ENCODE results near the gene FOXP2.

DNA sequence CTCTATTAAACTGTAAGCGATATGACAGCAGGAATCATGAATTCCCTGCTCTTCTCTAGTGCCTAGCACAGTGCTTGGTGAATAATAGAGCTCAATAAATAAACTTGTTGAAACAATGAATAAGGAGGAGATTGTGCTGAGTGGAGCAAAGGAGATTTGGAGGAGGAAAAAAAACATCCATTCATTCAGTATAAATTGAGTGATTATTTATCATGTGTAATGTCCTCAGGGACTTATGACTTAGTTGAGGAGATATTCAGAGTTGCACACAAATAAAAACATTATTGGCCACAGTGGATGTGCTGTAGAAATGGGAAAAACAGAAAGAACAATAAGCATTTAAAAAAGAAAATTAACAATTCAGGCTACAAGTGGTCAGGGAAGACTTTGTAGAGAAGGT lies 125.7 kb downstream of the FOXP2 start:
- TF ChIP-seq, protein P1, sequence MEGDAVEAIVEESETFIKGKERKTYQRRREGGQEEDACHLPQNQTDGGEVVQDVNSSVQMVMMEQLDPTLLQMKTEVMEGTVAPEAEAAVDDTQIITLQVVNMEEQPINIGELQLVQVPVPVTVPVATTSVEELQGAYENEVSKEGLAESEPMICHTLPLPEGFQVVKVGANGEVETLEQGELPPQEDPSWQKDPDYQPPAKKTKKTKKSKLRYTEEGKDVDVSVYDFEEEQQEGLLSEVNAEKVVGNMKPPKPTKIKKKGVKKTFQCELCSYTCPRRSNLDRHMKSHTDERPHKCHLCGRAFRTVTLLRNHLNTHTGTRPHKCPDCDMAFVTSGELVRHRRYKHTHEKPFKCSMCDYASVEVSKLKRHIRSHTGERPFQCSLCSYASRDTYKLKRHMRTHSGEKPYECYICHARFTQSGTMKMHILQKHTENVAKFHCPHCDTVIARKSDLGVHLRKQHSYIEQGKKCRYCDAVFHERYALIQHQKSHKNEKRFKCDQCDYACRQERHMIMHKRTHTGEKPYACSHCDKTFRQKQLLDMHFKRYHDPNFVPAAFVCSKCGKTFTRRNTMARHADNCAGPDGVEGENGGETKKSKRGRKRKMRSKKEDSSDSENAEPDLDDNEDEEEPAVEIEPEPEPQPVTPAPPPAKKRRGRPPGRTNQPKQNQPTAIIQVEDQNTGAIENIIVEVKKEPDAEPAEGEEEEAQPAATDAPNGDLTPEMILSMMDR (IDR thresholded peaks at IDR 0.05): no peak
- TF ChIP-seq ZFX (IDR thresholded peaks at IDR 0.05; ENCODE audit: borderline replicate concordance): no peak

Measured in 22Rv1 (cell line).